DMS114 treated with DMSO at 0.1 percent for 48 hours (cell line): Measurements from ENCODE around the gene MOGAT2.

Experiments used
- DNase-seq: peaks from one replicate; lab custom pipeline; 2025; ENCODE audit not compliant: unreplicated experiment; lab: John Stamatoyannopoulos, UW

The MOGAT2 gene

GRCh38 chr11:75776546-75776945, 58.9 kb downstream of the MOGAT2 start:
- no peak for DNase-seq

- DNase-seq: no peak
Observed at GRCh38 chr11:75777461-75778110, 59.9 kb downstream of the MOGAT2 start.

GRCh38 chr11:75778962-75779361, 61.3 kb downstream of the MOGAT2 start:
- no peak for DNase-seq

- DNase-seq: no peak
Observed at GRCh38 chr11:75779960-75780359, 62.3 kb downstream of the MOGAT2 start.

- DNase-seq: no peak
Observed at GRCh38 chr11:75780888-75781287, 63.2 kb downstream of the MOGAT2 start.

GRCh38 chr11:75781296-75781695, 63.7 kb downstream of the MOGAT2 start:
- no peak for DNase-seq

GRCh38 chr11:75781831-75782230, 64.2 kb downstream of the MOGAT2 start:
- no peak for DNase-seq
